ENCODE measurements around the gene ATL1. TPM values are rescaled to one million over a fixed set of nuclear protein-coding genes. Genes with fewer than 3 reads are reported as not detected.

ATL1 gene
- total RNA-seq, 4 donors from 2014 or later = 13.5 to 34.7 (median 23.3) TPM

DNA sequence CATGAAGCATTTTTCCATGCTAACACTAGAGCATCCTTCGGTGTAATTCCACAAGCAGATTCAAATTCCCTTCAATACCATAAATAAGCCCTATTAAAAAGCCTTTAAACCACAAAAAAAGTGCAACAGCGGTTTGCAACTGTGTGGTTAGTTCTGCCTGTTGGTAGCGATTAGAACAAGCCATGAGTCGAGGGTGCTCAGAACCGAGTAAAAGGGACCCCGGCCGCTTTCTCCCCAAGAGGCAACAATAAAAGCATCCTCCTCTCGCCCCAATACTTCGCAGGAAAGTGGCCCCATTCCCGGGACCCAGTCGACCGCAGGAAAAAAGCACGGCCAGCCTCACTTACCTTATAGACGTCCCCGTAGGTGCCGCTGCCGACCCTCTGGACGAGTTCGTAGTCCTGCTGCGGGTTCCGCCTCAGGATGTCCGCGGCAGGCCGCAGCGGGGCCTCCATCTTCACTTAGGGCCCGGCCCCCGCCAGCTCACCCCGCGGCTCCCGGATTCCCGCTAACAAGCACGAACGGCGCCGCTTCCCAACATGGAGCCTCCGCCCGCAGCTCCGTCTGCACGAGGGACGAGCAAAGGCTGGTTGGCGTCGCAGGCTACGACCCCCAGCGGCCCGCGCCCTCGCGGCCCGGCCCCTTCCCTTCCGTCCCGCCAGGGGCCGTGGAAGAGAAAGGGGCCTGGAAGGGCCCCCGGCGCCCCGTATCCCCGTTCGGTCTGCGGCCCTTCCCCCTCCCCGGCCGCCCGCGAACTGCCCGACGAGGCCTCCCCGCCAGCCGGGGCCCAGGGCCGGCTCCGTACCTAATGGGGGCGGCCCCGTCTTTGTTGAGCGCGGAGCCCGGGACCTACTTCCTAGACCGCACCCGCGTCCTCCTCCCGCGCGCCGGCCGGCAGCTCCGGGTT lies 28.1 kb upstream of the ATL1 start:
- no peaks in the 10 kb centered on the region for H3K9me3 ChIP-seq
- 1% methylated on average over 36 to 48 of the region's 82 CpGs for WGBS, 2 donors
- H3K4me3 ChIP-seq = peak overlapping the region; percentile 67 to 95 (median 86)
- DNase-seq (ENCODE audit: low spot score in 2 of 2) = peak; percentile 19 to 35
- no peaks in the 10 kb centered on the region for H3K36me3 ChIP-seq
- H3K4me1 ChIP-seq = peaks cover 0 to 52% (median 19%) of the 10 kb centered on the region in 4 donors
- TF ChIP-seq POLR2A (IDR thresholded peaks at IDR 0.05) = no peak
- TF ChIP-seq, protein P1, sequence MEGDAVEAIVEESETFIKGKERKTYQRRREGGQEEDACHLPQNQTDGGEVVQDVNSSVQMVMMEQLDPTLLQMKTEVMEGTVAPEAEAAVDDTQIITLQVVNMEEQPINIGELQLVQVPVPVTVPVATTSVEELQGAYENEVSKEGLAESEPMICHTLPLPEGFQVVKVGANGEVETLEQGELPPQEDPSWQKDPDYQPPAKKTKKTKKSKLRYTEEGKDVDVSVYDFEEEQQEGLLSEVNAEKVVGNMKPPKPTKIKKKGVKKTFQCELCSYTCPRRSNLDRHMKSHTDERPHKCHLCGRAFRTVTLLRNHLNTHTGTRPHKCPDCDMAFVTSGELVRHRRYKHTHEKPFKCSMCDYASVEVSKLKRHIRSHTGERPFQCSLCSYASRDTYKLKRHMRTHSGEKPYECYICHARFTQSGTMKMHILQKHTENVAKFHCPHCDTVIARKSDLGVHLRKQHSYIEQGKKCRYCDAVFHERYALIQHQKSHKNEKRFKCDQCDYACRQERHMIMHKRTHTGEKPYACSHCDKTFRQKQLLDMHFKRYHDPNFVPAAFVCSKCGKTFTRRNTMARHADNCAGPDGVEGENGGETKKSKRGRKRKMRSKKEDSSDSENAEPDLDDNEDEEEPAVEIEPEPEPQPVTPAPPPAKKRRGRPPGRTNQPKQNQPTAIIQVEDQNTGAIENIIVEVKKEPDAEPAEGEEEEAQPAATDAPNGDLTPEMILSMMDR (IDR thresholded peaks at IDR 0.05) = no peak
- TF ChIP-seq EP300 (IDR thresholded peaks at IDR 0.05) = no peak
- peak overlapping the region; percentile 92 to 98 (median 96) for H3K27ac ChIP-seq
- H3K27me3 ChIP-seq = no peaks in the 10 kb centered on the region

DNA sequence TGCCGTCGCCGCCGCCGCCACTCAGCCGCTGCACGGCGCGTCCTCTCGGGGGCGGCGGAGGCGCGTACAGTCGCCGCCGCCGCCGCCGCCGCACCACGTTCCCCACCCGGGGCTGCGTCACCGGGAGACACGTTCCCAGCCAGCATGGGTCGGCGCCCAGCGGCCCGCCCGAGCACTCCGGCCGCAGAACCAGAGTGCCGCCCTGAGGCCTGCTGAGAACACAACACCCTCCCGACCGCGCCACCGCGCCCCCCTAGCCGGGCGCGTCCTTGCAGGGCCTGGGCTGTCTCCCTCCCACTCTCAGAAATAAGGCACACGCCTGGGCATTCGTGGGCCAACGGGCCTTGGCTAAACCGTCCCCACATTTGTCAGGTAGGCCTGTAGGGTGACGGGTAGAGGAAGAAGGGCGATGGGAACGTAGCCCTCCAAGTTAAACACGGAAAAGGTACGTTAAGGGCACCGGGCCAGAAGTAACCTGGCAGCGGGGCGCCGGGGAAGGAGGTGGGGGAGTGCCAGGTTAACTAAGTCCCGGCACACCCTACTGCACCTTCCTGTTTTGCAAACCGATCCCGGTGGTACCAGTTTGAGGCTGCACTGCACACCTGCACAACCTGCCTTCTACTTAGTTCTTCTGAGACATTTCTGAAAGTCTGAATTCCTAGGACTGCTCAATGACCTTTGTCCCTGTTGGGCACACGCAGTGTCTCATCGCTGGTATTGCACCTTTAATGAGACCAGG lies 27.3 kb upstream of the ATL1 start, which contains the start of gene MAP4K5:
Gene MAP4K5 (minus strand): TSS at position 68 of the 739 bp plus-strand sequence. CDS start 520 bp downstream, outside the sequence.
- Histone ChIP-seq H3K4me1 (peaks cover 0 to 44% (median 19%) of the 10 kb centered on the region in 4 donors), H3K9me3 (no peaks in the 10 kb centered on the region), H3K4me3 (peak within 1 kb of the TSS; percentile 67 to 95 (median 86)), H3K27me3 (no peaks in the 10 kb centered on the region), H3K36me3 (no peaks in the 10 kb centered on the region), H3K27ac (peak within 1 kb of the TSS; percentile 92 to 98 (median 96))
- 0% methylated on average over 41 to 48 of the region's 60 CpGs for WGBS, 2 donors
- peak; percentile 79 to 80 for DNase-seq (ENCODE audit: low spot score in 2 of 2)
- TF ChIP-seq EP300 (IDR thresholded peaks at IDR 0.05) (peak in 1 of 2 donors; percentile 70), POLR2A (IDR thresholded peaks at IDR 0.05) (peak; percentile 70 to 87)
- TF ChIP-seq, protein P1 (IDR thresholded peaks at IDR 0.05) = peak; percentile 84 to 99 (median 98)

DNA sequence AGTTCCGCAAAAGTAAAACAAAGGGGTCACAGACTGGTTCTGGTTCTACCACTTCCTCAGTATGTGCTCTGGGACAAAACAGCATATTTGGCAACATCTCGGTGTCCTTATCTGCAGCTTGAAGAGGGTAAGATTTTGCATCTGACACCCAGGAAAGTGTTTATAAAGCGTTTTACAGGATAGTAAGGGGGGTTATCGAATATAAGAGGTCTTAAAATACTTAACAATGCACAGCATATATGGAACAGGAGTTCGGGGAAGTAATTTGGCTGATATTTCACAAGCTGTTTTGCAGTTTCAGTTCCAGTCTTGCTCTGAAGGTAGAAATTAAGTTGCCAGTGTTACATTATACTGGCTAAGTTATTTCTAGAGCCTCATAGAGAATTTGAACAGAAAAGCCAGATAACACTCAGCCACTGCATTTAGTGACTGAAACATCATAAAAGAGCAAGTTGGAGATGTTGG lies 26.7 kb upstream of the ATL1 start:
- H3K9me3 ChIP-seq = no peaks in the 10 kb centered on the region
- peak overlapping the region; percentile 92 to 98 (median 96) for H3K27ac ChIP-seq
- DNase-seq (ENCODE audit: low spot score in 2 of 2) = no peak
- H3K27me3 ChIP-seq = no peaks in the 10 kb centered on the region
- TF ChIP-seq POLR2A (IDR thresholded peaks at IDR 0.05) (no peak), EP300 (IDR thresholded peaks at IDR 0.05) (no peak)
- TF ChIP-seq, protein P1 (IDR thresholded peaks at IDR 0.05) = no peak
- WGBS, 2 donors = 24 to 26% methylated on average over 5 of the region's 5 CpGs
- H3K4me3 ChIP-seq = peak overlapping the region; percentile 49 to 95 (median 86)
- H3K36me3 ChIP-seq = no peaks in the 10 kb centered on the region
- H3K4me1 ChIP-seq = peaks cover 0 to 38% (median 19%) of the 10 kb centered on the region in 4 donors

DNA sequence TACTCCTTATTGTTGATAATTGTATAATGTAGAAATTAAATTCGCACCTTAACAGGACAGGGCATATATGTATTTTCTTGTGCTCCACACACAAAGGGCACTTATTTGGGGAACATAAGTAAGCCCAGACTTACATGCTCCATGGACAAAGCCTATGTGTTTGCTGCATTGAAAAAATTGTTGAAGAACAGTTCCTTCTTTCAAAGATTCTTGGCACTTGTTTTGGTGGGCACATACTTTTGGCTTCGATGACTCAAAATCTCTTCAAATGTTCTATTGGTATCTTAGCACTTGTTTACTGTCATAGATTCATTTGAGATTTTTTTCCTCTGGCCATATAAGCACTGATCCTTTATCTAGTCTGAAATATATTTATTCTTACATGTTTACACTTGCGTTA lies 26.1 kb upstream of the ATL1 start:
- Histone ChIP-seq H3K36me3 (no peaks in the 10 kb centered on the region), H3K9me3 (no peaks in the 10 kb centered on the region), H3K27ac (peak overlapping the region; percentile 92 to 98 (median 96)), H3K4me3 (peak overlapping the region; percentile 49 to 95 (median 86)), H3K4me1 (peaks cover 0 to 33% (median 19%) of the 10 kb centered on the region in 4 donors), H3K27me3 (no peaks in the 10 kb centered on the region)
- TF ChIP-seq, protein P1 (IDR thresholded peaks at IDR 0.05) = no peak
- TF ChIP-seq POLR2A (IDR thresholded peaks at IDR 0.05) = no peak
- TF ChIP-seq EP300 (IDR thresholded peaks at IDR 0.05) = peak in 1 of 2 donors; percentile 73
- DNase-seq (ENCODE audit: low spot score in 2 of 2) = no peak
- 48 to 55% methylated on average over 3 of the region's 3 CpGs for WGBS, 2 donors
